Hepatocyte (in vitro differentiated cells): Measurements from ENCODE around the gene BTF3. TPM values are rescaled to one million over a fixed set of nuclear protein-coding genes. Genes with fewer than 3 reads are reported as not detected.

Experiments
- DNase-seq: peaks from one replicate; pipeline ENCODE4 v3.0.0-alpha.2; 2016; ENCODE audit warnings: low spot score
- H2AFZ ChIP-seq: fragments of 200-600 bp; sonication (generic); 2 replicates; pipeline ENCODE4 v1.6.0; 2016; ENCODE audit warnings: antibody characterized with exemption, mild to moderate bottlenecking
- H3K27ac ChIP-seq: fragments of 200-600 bp; sonication (generic); 2 replicates; pipeline ENCODE4 v1.5.1; 2016; ENCODE audit warnings: mild to moderate bottlenecking
- H3K27me3 ChIP-seq: fragments of 200-600 bp; sonication (generic); 2 replicates; pipeline ENCODE4 v1.6.1; 2016
- H3K36me3 ChIP-seq: fragments of 200-600 bp; sonication (generic); replicated peaks from 2 replicates; pipeline ENCODE4 v1.5.1; 2016; ENCODE audit warnings: low read depth; ENCODE audit not compliant: insufficient read depth
- H3K4me1 ChIP-seq: fragments of 200-600 bp; sonication (generic); 2 replicates; pipeline ENCODE4 v1.5.1; 2016; ENCODE audit warnings: mild to moderate bottlenecking, moderate library complexity; ENCODE audit not compliant: insufficient read depth
- H3K4me2 ChIP-seq: fragments of 200-600 bp; sonication (generic); 2 replicates; pipeline ENCODE4 v1.6.0; 2016
- H3K4me3 ChIP-seq: fragments of 200-600 bp; sonication (generic); 2 replicates; pipeline ENCODE4 v1.5.1; 2016; ENCODE audit warnings: mild to moderate bottlenecking
- H3K79me2 ChIP-seq: fragments of 200-600 bp; sonication (generic); 2 replicates; pipeline ENCODE4 v1.6.0; 2017; ENCODE audit warnings: mild to moderate bottlenecking
- H3K9me2 ChIP-seq: fragments of 200-600 bp; sonication (generic); replicated peaks from 2 replicates; pipeline ENCODE4 v1.6.0; 2017; ENCODE audit warnings: mild to moderate bottlenecking; ENCODE audit not compliant: insufficient read depth
- H3K9me3 ChIP-seq: fragments of 200-600 bp; sonication (generic); 2 replicates; pipeline ENCODE4 v1.5.1; 2016; ENCODE audit warnings: low read depth, mild to moderate bottlenecking
- H4K20me1 ChIP-seq: fragments of 200-600 bp; sonication (generic); 2 replicates; pipeline ENCODE4 v1.6.0; 2016; ENCODE audit warnings: mild to moderate bottlenecking; ENCODE audit not compliant: insufficient read depth, poor library complexity, severe bottlenecking
- EZH2 ChIP-seq: fragments of 200-600 bp; sonication (generic); IDR thresholded peaks from 2 replicates; pipeline ENCODE4 v1.6.1; 2016; ENCODE audit warnings: antibody characterized with exemption, mild to moderate bottlenecking, borderline replicate concordance
- EZH2phosphoT487 ChIP-seq: fragments of 200-600 bp; sonication (generic); IDR thresholded peaks from one replicate; pipeline ENCODE4 v1.6.1; 2018; ENCODE audit warnings: antibody characterized with exemption, mild to moderate bottlenecking, low read depth, moderate library complexity; ENCODE audit not compliant: unreplicated experiment, severe bottlenecking
- WGBS: methylation state at CpG from one replicate; pipeline ENCODE4 v1.1.6; 2016; ENCODE audit warnings: low lambda C conversion rate; ENCODE audit errors: missing lambda C conversion rate; 5-methylcytosine and 5-hydroxymethylcytosine counted together
- polyA plus RNA-seq: library from polyadenylated mRNA; unstranded; fragments of >200 nt; fragmentation: Nextera tagmentation; extraction: Ambion mirVana; gene quantifications from 2 replicates; pipeline ENCODE4 v1.2.1, GENCODE V29; 2016
- total RNA-seq: library from RNA; depleted of rRNA; stranded (reverse); fragments of >200 nt; gene quantifications from 2 replicates; pipeline ENCODE4 v1.2.3, GENCODE V29; 2014
- TF ChIP-seq, protein P1 (sequence below): fragments of 200-600 bp; sonication (generic); IDR thresholded peaks from 2 replicates; pipeline ENCODE4 v1.5.1; 2016; ENCODE audit warnings: antibody characterized with exemption, mild to moderate bottlenecking; ENCODE audit not compliant: poor library complexity

BTF3 gene
- total and polyA plus RNA-seq, 2 experiments from 2014 or later: 390 to 423 TPM

DNA sequence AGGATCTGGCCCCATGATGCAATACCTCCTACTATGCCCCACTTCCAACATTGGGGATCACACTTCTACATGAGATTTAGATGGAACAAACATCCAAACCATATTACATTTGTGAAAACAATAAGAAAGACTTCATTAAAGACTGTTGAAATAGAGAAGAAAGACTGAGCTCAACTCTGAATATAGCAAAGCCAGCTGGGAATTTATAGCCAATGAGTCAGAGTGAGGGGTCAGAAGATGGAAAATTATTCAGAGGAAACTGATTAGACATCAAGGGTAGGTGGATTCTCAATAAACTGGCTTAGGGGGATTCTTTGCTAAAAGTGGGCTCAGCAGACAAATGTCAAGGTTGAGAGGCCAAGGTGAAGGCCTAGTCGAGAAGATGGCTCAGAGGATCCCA lies 25.6 kb downstream of the BTF3 start:
- WGBS: 93% methylated on average over 1 of the region's 1 CpG
- TF ChIP-seq EZH2: no peak
- TF ChIP-seq EZH2phosphoT487: no peak
- TF ChIP-seq, protein P1, sequence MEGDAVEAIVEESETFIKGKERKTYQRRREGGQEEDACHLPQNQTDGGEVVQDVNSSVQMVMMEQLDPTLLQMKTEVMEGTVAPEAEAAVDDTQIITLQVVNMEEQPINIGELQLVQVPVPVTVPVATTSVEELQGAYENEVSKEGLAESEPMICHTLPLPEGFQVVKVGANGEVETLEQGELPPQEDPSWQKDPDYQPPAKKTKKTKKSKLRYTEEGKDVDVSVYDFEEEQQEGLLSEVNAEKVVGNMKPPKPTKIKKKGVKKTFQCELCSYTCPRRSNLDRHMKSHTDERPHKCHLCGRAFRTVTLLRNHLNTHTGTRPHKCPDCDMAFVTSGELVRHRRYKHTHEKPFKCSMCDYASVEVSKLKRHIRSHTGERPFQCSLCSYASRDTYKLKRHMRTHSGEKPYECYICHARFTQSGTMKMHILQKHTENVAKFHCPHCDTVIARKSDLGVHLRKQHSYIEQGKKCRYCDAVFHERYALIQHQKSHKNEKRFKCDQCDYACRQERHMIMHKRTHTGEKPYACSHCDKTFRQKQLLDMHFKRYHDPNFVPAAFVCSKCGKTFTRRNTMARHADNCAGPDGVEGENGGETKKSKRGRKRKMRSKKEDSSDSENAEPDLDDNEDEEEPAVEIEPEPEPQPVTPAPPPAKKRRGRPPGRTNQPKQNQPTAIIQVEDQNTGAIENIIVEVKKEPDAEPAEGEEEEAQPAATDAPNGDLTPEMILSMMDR: no peak
- no peak overlapping the region for H3K4me2 ChIP-seq
- no peaks in the 10 kb centered on the region for H3K79me2 ChIP-seq
- H2AFZ ChIP-seq: no peak overlapping the region
- no peak overlapping the region for H3K27ac ChIP-seq
- H3K27me3 ChIP-seq: no peaks in the 10 kb centered on the region
- H3K9me3 ChIP-seq: no peaks in the 10 kb centered on the region
- H3K36me3 ChIP-seq: no peaks in the 10 kb centered on the region
- no peaks in the 10 kb centered on the region for H3K4me1 ChIP-seq
- no peaks in the 10 kb centered on the region for H4K20me1 ChIP-seq
- H3K9me2 ChIP-seq: no peaks in the 10 kb centered on the region
- H3K4me3 ChIP-seq: no peak overlapping the region
- no peak for DNase-seq

DNA sequence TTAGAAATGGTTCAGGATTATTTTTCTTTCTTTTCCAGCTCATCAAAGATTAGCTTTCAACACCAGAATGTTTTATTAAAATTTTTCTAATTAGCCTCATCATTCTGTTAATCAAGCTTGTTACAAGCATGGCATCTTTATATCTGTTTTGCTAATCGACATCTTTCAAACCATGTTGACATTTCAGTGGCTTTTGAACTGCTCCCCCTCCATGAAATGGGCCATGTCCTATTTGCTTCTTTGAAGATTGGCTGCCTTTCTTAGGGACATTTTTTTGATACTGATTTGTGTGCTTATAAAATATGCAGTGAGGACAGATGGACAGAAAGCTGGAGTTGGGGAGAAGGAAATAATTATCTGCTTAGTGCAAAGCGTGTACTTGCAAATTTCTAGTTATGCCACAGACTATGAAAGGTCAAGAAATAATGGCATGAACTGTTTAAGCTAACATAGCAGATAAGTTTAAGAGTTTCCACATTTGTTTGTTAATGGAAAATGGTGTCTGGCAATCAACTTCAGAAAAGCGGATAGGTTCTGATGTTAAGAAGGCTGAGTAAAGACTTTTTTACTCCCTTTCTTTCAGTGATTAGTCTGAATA lies 27.5 kb downstream of the BTF3 start:
- H3K36me3 ChIP-seq: no peaks in the 10 kb centered on the region
- no peaks in the 10 kb centered on the region for H4K20me1 ChIP-seq
- H2AFZ ChIP-seq: no peak overlapping the region
- H3K27ac ChIP-seq: no peak overlapping the region
- WGBS: 84% methylated on average over 3 of the region's 3 CpGs
- no peaks in the 10 kb centered on the region for H3K9me3 ChIP-seq
- H3K79me2 ChIP-seq: no peaks in the 10 kb centered on the region
- no peak overlapping the region for H3K4me3 ChIP-seq
- H3K4me1 ChIP-seq: no peaks in the 10 kb centered on the region
- H3K9me2 ChIP-seq: no peaks in the 10 kb centered on the region
- H3K4me2 ChIP-seq: no peak overlapping the region
- no peak for TF ChIP-seq EZH2
- no peak for TF ChIP-seq EZH2phosphoT487
- TF ChIP-seq, protein P1: no peak
- no peaks in the 10 kb centered on the region for H3K27me3 ChIP-seq
- no peak for DNase-seq

DNA sequence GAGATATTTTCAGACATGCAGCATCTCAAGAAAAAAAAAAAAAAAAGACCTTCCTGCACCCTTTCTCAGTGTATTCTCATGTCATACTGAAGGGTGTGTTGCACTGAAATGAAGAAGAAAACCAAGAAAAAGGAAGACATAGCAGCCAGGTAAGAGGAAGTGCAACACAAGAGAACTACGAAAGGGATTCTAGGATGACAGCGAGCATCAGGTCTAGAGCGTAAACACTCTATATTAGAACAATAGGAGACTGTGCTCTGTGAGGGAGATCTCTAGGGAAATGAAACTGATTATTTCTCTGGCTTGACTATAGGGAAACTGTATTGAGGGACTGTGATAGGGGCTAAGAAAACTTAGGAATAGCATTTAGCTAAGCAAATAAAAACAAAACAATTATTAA lies 30.0 kb downstream of the BTF3 start:
- Histone ChIP-seq H4K20me1 (no peaks in the 10 kb centered on the region), H2AFZ (no peak overlapping the region), H3K79me2 (no peaks in the 10 kb centered on the region), H3K4me2 (no peak overlapping the region), H3K36me3 (no peaks in the 10 kb centered on the region), H3K9me3 (no peaks in the 10 kb centered on the region), H3K9me2 (no peaks in the 10 kb centered on the region), H3K27me3 (no peaks in the 10 kb centered on the region), H3K27ac (no peak overlapping the region), H3K4me3 (no peak overlapping the region), H3K4me1 (no peaks in the 10 kb centered on the region)
- WGBS: 86% methylated on average over 3 of the region's 3 CpGs
- DNase-seq: no peak
- TF ChIP-seq, protein P1: no peak
- no peak for TF ChIP-seq EZH2phosphoT487
- TF ChIP-seq EZH2: no peak

DNA sequence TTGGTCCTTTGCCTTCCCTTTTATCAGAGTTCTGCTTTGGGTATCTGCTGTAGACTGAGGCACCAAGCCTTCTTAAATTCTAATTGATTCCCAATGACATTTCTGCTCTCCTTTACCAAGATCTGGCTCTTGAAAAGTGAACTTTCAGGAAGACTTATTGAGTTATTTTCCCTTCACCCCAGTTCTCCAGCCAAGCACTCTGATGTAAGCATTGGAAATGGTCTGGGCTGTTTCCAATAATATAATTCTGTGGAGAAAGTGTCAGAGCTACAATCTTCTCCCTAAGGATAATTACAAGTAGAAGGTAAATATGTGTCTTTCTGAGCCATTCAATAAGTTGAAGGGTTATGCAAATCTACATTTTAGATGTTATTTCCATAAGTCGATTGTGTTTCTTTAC lies 30.8 kb downstream of the BTF3 start:
- Histone ChIP-seq H3K4me1 (no peaks in the 10 kb centered on the region), H4K20me1 (no peaks in the 10 kb centered on the region), H2AFZ (no peak overlapping the region), H3K27ac (no peak overlapping the region), H3K27me3 (no peaks in the 10 kb centered on the region), H3K36me3 (no peaks in the 10 kb centered on the region), H3K9me3 (no peaks in the 10 kb centered on the region), H3K4me3 (no peak overlapping the region), H3K4me2 (no peak overlapping the region), H3K9me2 (no peaks in the 10 kb centered on the region), H3K79me2 (no peaks in the 10 kb centered on the region)
- 89% methylated on average over 1 of the region's 1 CpG for WGBS
- TF ChIP-seq EZH2phosphoT487: no peak
- TF ChIP-seq EZH2: no peak
- TF ChIP-seq, protein P1: no peak
- DNase-seq: no peak
